Ovary (tissue), 9 donors: Measurements from ENCODE around the gene CARS2. TPM values are rescaled to one million over a fixed set of nuclear protein-coding genes. Genes with fewer than 3 reads are reported as not detected.

Experiments used
- DNase-seq, 5 donors: peaks; one replicate each; pipeline ENCODE4 v3.0.0-alpha.2; 2019 to 2020
- H3K27ac ChIP-seq, 2 donors: fragments of 200-600 bp; one replicate each; pipeline versions ENCODE4 v1.5.1 to v1.8.0; 2019 to 2022
- H3K27me3 ChIP-seq: fragments of 200-600 bp; one replicate; pipeline ENCODE4 v1.8.0; 2022
- H3K36me3 ChIP-seq: fragments of 200-600 bp; sonication (generic); one replicate; pipeline ENCODE4 v1.5.1; 2019
- H3K4me1 ChIP-seq: one replicate; pipeline ENCODE4 v1.8.1; 2013; ENCODE audit warnings: mild to moderate bottlenecking, moderate library complexity; ENCODE audit not compliant: insufficient read depth
- H3K4me3 ChIP-seq: fragments of 200-600 bp; sonication (generic); one replicate; pipeline ENCODE4 v1.5.1; 2017
- H3K9me3 ChIP-seq, 2 donors: fragments of 200-600 bp in 1 of 2; sonication (generic) in 1 of 2; one replicate each; pipeline versions ENCODE4 v1.5.1 to v1.8.1; 2013 to 2019; ENCODE audit warnings: mild to moderate bottlenecking in 1 of 2, moderate library complexity in 1 of 2
- EP300 ChIP-seq: sonication (generic); formaldehyde crosslinking; IDR thresholded peaks from one replicate; pipeline ENCODE4 v1.6.1; 2017; ENCODE audit warnings: antibody characterized with exemption
- POLR2A ChIP-seq: fragments of 450-650 bp; IDR thresholded peaks from one replicate; pipeline ENCODE4 v1.6.1; 2017; ENCODE audit warnings: antibody characterized with exemption, mild to moderate bottlenecking, moderate library complexity
- WGBS, 3 donors: extraction: QIAGEN DNeasy Blood & Tissue Kit in 1 of 3; methylation state at CpG; one replicate each; pipeline versions ENCODE4 v1.1.5 to v1.1.7; 2013 to 2017; 5-methylcytosine and 5-hydroxymethylcytosine counted together
- intact Hi-C, 4 donors: fragments of 100-400 bp; cut with DNase I; formaldehyde crosslinking; loops; one replicate each; pipeline versions ENCODE4 v1.11.0 to v1.15.1; 2022 to 2023
- polyA plus RNA-seq, 2 donors: library from polyadenylated mRNA; stranded (reverse); fragments of 200-250 nt in 1 of 2; fragments of 350-450 nt in 1 of 2; fragmentation: Illumina TruSeq in 1 of 2; extraction: RNeasy Lipid Tissue Mini Kit (QIAGEN cat#74804) in 1 of 2; gene quantifications; one replicate each; pipeline ENCODE4 v1.2.3, GENCODE V29; 2013 to 2014
- total RNA-seq, 7 donors: library from RNA; depleted of rRNA in 2 of 7; stranded (reverse); fragments of >200 nt in 2 of 7; fragmentation: NEBNext Ultra II Directional in 3 of 7; extraction: Animal tissue kit (Norgen Biotek cat#: 25700) in 3 of 7; gene quantifications; one replicate each; pipeline versions ENCODE4 v1.1.0 to v1.2.4, GENCODE V29; 2016 to 2023
- TF ChIP-seq, protein P1 (sequence below), 3 donors: fragments of 450-650 bp in 2 of 3; fragments of 200-600 bp in 1 of 3; IDR thresholded peaks; one replicate each; pipeline versions ENCODE4 v1.5.1 to v1.8.0; 2016 to 2022; ENCODE audit warnings: antibody characterized with exemption in 3 of 3, mild to moderate bottlenecking in 1 of 3
- donor health status: DM: no; HTN: no; CAD: no; lungs with moderate emphysema.
- donor health status: DM: no; HTN: no; CAD: no.
- donor health status: Bipolar disorder and iron deficiency.
- donor health status: DM: yes; HTN: yes; CAD: no.
- donor health status: DM: no; HTN: no; CAD: no.
- donor health status: DM: yes; HTN: yes; CAD: no.

Gene CARS2
- total and polyA plus RNA-seq, 9 donors: 34.1 to 65.2 (median 44.3) TPM

DNA sequence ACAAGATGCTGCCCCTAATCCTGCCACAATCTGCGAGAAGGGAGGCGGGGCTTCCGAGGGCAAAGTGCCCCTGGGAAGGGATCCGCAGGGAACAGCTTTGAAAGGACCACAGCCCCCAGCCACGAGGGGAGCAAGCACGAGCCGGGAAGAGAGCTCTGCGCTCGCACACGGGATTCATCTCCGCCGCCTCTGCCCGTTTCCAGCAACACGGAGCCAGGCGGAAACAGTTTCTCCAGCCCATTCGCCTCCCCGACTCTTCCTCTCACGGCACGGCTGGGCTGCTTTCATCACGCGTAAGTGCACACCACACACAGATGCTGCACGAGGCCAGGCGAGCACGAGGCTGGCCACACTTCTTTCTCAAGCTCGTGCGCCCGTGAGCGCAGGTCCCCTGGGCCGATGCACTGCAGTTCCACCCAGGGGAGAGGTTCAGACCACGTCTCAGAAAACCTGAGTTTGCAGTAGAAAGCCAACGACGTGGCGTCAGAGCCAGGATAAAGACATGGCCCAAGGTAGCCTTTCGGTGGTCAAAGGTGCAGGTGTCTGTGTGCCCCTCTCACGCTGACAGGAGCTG, 57.0 kb downstream of the CARS2 start:
- Histone ChIP-seq H3K27me3 (no peaks in the 10 kb centered on the region), H3K4me3 (no peak overlapping the region), H3K9me3 (no peaks in the 10 kb centered on the region), H3K36me3 (no peaks in the 10 kb centered on the region), H3K4me1 (peaks cover 4% of the 10 kb centered on the region), H3K27ac (no peak overlapping the region)
- WGBS, 3 donors: 85 to 89% (median 86%) methylated on average over 35 of the region's 35 CpGs
- TF ChIP-seq POLR2A (no peak), EP300 (no peak)
- TF ChIP-seq, protein P1, sequence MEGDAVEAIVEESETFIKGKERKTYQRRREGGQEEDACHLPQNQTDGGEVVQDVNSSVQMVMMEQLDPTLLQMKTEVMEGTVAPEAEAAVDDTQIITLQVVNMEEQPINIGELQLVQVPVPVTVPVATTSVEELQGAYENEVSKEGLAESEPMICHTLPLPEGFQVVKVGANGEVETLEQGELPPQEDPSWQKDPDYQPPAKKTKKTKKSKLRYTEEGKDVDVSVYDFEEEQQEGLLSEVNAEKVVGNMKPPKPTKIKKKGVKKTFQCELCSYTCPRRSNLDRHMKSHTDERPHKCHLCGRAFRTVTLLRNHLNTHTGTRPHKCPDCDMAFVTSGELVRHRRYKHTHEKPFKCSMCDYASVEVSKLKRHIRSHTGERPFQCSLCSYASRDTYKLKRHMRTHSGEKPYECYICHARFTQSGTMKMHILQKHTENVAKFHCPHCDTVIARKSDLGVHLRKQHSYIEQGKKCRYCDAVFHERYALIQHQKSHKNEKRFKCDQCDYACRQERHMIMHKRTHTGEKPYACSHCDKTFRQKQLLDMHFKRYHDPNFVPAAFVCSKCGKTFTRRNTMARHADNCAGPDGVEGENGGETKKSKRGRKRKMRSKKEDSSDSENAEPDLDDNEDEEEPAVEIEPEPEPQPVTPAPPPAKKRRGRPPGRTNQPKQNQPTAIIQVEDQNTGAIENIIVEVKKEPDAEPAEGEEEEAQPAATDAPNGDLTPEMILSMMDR (IDR thresholded peaks at IDR 0.05): no peak
- no peak for DNase-seq
- intact Hi-C loops: loop anchor here in 2 of 4 donors (10.0 kb wide), 2 partner anchors 56 to 266 kb away; partner anchors contain the start of genes ANKRD10 (in 1 of the 2) and CARS2 (in 1 of the 2)

DNA sequence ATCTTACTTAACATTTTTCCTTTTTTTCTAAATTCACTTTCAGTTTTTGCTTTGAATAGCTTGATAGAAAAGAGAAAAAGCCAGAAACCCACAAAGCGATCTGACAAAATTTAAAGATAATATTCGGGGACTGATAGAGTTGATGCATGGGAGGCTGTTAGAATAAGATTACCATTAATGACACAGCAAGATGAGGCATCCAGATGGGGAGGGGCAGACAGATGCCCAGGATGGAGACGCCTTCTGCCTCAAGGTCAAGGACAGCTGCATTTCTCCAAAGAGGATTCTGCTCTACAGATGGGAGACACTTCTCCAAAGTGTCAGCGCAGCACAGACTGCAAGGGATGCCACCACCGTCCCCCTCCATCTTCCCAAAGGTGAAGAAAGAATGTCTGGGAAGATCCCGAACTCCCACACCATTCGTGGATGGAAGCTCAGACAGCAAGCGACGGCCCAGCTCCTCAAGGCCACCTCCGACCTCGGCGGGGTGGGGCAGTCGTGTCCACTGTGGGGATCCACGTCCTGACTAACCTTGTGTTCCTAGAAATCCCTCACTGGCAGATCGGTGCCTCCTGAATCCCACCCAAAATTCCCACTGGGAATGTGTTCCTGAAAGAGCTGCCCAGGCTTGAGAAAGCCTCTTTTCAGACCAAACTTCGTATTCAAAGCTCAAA, 57.6 kb downstream of the CARS2 start:
- Histone ChIP-seq H3K27me3 (no peaks in the 10 kb centered on the region), H3K4me3 (no peak overlapping the region), H3K4me1 (peaks cover 4% of the 10 kb centered on the region), H3K27ac (peak overlapping the region in 1 of 2 donors; percentile 9), H3K36me3 (no peaks in the 10 kb centered on the region), H3K9me3 (no peaks in the 10 kb centered on the region)
- no peak for TF ChIP-seq EP300
- no peak for TF ChIP-seq POLR2A
- TF ChIP-seq, protein P1 (IDR thresholded peaks at IDR 0.05): no peak
- intact Hi-C loops: loop anchor here in 2 of 4 donors (10.0 kb wide), 2 partner anchors 57 to 267 kb away; partner anchors contain the start of genes ANKRD10 (in 1 of the 2) and CARS2 (in 1 of the 2)
- 15 to 29% (median 22%) methylated on average over 16 of the region's 16 CpGs for WGBS, 3 donors
- DNase-seq: no peak

DNA sequence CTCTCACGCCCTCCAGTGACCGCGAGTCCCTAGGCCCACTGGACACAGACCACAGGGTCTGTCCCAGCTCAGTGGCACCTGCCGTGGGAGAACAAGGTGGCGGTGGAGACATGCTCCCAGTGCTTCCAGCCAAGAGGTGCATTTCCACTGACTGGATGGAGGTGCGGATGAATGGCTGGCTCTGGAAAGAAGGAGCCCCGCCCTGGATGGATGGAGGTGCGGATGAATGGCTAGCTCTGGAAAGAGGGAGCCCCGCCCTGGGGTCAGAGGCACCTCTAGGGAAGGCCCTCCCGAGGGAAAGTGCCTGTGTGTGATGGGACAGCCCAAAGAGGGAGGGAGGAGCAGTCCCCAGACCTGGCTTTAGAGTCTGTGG, 58.6 kb downstream of the CARS2 start:
- peaks cover 4% of the 10 kb centered on the region for H3K4me1 ChIP-seq
- no peaks in the 10 kb centered on the region for H3K9me3 ChIP-seq
- H3K4me3 ChIP-seq: no peak overlapping the region
- H3K27ac ChIP-seq: peak overlapping the region in 1 of 2 donors; percentile 9
- TF ChIP-seq, protein P1 (IDR thresholded peaks at IDR 0.05): no peak
- TF ChIP-seq EP300 (no peak), POLR2A (no peak)
- intact Hi-C loops: loop anchor here in 2 of 4 donors (10.0 kb wide), 2 partner anchors 57 to 267 kb away; partner anchors contain the start of genes ANKRD10 (in 1 of the 2) and CARS2 (in 1 of the 2)
- WGBS, 3 donors: 85 to 95% (median 94%) methylated on average over 10 of the region's 10 CpGs
- no peak for DNase-seq
- no peaks in the 10 kb centered on the region for H3K36me3 ChIP-seq
- no peaks in the 10 kb centered on the region for H3K27me3 ChIP-seq

DNA sequence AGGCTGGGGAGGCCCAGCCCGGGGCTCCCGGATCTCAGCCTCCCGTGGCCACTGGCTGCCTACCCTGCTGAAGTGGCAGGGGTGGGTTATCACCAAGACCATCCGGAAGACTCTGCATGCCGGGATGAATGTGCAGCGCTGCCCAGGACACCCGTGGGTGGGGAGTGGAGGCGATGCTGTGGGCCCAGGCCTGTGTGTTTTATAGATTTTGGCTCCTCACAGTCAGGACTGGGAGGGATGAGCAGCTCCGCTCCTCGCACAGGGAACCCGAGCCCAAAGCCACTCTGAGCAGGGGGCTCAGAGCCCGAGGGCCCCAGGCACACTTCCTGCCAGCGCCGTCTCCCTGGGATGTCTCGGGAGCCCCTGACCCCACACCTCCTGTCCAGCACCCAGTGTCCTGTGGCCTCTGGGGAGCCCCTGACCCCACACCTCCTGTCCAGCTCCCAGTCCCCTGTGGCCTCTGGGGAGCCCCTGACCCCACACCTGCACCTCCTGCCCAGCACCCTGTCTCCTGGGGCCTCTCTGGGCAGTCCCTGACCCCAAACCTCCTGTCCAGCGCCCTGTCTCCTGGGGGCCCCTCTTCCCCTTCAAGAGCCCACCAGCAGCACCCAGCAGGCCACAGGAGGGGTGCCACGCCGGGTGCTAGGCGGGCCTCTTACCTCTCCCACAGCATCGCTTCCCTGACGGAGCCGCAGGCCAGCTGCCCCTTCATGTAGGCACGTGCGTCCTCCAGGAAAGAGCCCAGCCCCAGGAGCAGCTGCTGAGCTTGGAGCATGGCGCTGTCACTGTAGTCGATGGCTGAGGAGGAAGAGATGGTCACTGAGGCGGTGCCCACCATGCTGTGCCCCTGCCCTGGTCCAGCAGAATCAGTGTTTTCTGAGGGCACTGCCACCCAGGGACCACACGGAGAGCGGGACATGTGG, 59.2 kb downstream of the CARS2 start:
- TF ChIP-seq, protein P1 (IDR thresholded peaks at IDR 0.05): no peak
- TF ChIP-seq POLR2A: no peak
- no peak for TF ChIP-seq EP300
- H3K27me3 ChIP-seq: no peaks in the 10 kb centered on the region
- no peak overlapping the region for H3K27ac ChIP-seq
- no peaks in the 10 kb centered on the region for H3K9me3 ChIP-seq
- 90 to 91% (median 91%) methylated on average over 29 of the region's 29 CpGs for WGBS, 3 donors
- no peak for DNase-seq
- H3K36me3 ChIP-seq: no peaks in the 10 kb centered on the region
- peaks cover 4% of the 10 kb centered on the region for H3K4me1 ChIP-seq
- H3K4me3 ChIP-seq: no peak overlapping the region
- intact Hi-C loops: loop anchor here in 2 of 4 donors (10.0 kb wide), 2 partner anchors 58 to 268 kb away; partner anchors contain the start of genes ANKRD10 (in 1 of the 2) and CARS2 (in 1 of the 2)
